Measurements from ENCODE around the gene DIMT1.

DNA sequence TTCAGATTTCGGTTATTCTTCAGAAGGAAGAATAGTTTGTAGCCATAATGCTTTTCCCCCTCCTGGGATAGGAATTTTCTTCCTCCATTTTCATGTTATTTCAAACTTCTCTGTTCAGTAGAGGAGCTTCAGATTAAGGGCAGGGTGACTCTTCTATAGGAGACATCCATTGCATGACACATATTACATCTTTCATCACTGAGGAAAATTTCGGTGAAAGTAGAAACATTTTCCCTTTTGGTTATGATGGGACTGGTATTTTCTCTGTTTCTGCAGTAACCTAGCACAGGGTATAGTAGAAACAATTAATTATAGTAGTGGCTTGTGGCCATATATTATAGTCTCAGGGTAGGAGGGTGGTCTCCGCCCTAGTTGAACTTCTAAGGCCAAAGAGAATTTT, 10.0 kb upstream of the DIMT1 start:
- TF ChIP-seq, protein P1, sequence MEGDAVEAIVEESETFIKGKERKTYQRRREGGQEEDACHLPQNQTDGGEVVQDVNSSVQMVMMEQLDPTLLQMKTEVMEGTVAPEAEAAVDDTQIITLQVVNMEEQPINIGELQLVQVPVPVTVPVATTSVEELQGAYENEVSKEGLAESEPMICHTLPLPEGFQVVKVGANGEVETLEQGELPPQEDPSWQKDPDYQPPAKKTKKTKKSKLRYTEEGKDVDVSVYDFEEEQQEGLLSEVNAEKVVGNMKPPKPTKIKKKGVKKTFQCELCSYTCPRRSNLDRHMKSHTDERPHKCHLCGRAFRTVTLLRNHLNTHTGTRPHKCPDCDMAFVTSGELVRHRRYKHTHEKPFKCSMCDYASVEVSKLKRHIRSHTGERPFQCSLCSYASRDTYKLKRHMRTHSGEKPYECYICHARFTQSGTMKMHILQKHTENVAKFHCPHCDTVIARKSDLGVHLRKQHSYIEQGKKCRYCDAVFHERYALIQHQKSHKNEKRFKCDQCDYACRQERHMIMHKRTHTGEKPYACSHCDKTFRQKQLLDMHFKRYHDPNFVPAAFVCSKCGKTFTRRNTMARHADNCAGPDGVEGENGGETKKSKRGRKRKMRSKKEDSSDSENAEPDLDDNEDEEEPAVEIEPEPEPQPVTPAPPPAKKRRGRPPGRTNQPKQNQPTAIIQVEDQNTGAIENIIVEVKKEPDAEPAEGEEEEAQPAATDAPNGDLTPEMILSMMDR (conservative IDR thresholded peaks at IDR 0.05 in 1 of 2, IDR thresholded peaks at IDR 0.05 in 1 of 2; ENCODE audit: extremely low read depth in 1 of 2, insufficient read depth in 1 of 2, low read depth in 1 of 2, low read length in 2 of 2) = no peak
- TF ChIP-seq EZH2 (IDR thresholded peaks at IDR 0.05; ENCODE audit: borderline replicate concordance, low read length) = no peak
